Measurements from ENCODE around the gene SPN.
A peak's percentile ranks its signal among the peaks of the same experiment; 100 is the strongest.
"Not testable (repeated sequence)": the region's sequence is repeated elsewhere in the genome, so short reads cannot be mapped to it uniquely, and the experiment has no call there.

The SPN gene

GRCh38 chr16:29663016-29663806 is at the start of gene SPN:
Gene SPN (plus strand): TSS chr16:29663247. CDS start chr16:29663729, 482 bp downstream.
- no peak for DNase-seq (ENCODE audit: extremely low read depth, low read depth)

GRCh38 chr16:29613307-29614057 is 49.6 kb upstream of the SPN start:
- peak; percentile 31 for DNase-seq (ENCODE audit: extremely low read depth, low read depth)

More at GRCh38 chr16:29663016-29663806, at the start of gene SPN:
- TF ChIP-seq CTCF (IDR thresholded peaks at IDR 0.05; ENCODE audit: low read depth, low read length), result no peak

- not testable (repeated sequence) for DNase-seq (ENCODE audit: extremely low read depth, low read depth)
Observed at GRCh38 chr16:29614691-29615314, 48.2 kb upstream of the SPN start.

- DNase-seq (ENCODE audit: extremely low read depth, low read depth), result not testable (repeated sequence)
Observed at GRCh38 chr16:29616127-29616526, 46.9 kb upstream of the SPN start.

- not testable (repeated sequence) for DNase-seq (ENCODE audit: extremely low read depth, low read depth)
Observed at GRCh38 chr16:29620591-29620990, 42.5 kb upstream of the SPN start.

- not testable (repeated sequence) for DNase-seq (ENCODE audit: extremely low read depth, low read depth)
Observed at GRCh38 chr16:29622738-29623137, 40.3 kb upstream of the SPN start.

- DNase-seq (ENCODE audit: extremely low read depth, low read depth), result not testable (repeated sequence)
Observed at GRCh38 chr16:29623253-29623652, 39.8 kb upstream of the SPN start.

- not testable (repeated sequence) for DNase-seq (ENCODE audit: extremely low read depth, low read depth)
Observed at GRCh38 chr16:29625114-29625513, 37.9 kb upstream of the SPN start.

GRCh38 chr16:29626778-29627331 is 36.2 kb upstream of the SPN start:
- not testable (repeated sequence) for DNase-seq (ENCODE audit: extremely low read depth, low read depth)

GRCh38 chr16:29627661-29628075 is 35.4 kb upstream of the SPN start:
- DNase-seq (ENCODE audit: extremely low read depth, low read depth), result not testable (repeated sequence)

GRCh38 chr16:29628707-29629106 is 34.3 kb upstream of the SPN start:
- not testable (repeated sequence) for DNase-seq (ENCODE audit: extremely low read depth, low read depth)

GRCh38 chr16:29629318-29629717 is 33.7 kb upstream of the SPN start:
- not testable (repeated sequence) for DNase-seq (ENCODE audit: extremely low read depth, low read depth)

- not testable (repeated sequence) for DNase-seq (ENCODE audit: extremely low read depth, low read depth)
Observed at GRCh38 chr16:29631658-29632057, 31.4 kb upstream of the SPN start.

- not testable (repeated sequence) for DNase-seq (ENCODE audit: extremely low read depth, low read depth)
Observed at GRCh38 chr16:29635902-29636301, 27.1 kb upstream of the SPN start.

- DNase-seq (ENCODE audit: extremely low read depth, low read depth), result not testable (repeated sequence)
Observed at GRCh38 chr16:29636368-29636767, 26.7 kb upstream of the SPN start.

GRCh38 chr16:29638751-29639150 is 24.3 kb upstream of the SPN start:
- not testable (repeated sequence) for DNase-seq (ENCODE audit: extremely low read depth, low read depth)

Measured in AG09319 (cell line).